CD4-positive, alpha-beta T cell treated with Interleukin-10 for 1 hour (primary cell): ENCODE data around the gene SPPL3.

Source experiments
- DNase-seq: peaks from one replicate; pipeline ENCODE4 v3.0.0-alpha.2; 2020

Gene SPPL3

GRCh38 chr12:120872487-120872886 is 31.7 kb downstream of the SPPL3 start:
- no peak for DNase-seq

- no peak for DNase-seq
Measured at GRCh38 chr12:120870415-120870814, 33.7 kb downstream of the SPPL3 start.

- no peak for DNase-seq
Measured at GRCh38 chr12:120869376-120869775, 34.8 kb downstream of the SPPL3 start.

- DNase-seq = no peak
Measured at GRCh38 chr12:120866108-120866507, 38.0 kb downstream of the SPPL3 start.

GRCh38 chr12:120865098-120865497 is 39.1 kb downstream of the SPPL3 start:
- DNase-seq = no peak

- DNase-seq = no peak
Measured at GRCh38 chr12:120862664-120863063, 41.5 kb downstream of the SPPL3 start.

GRCh38 chr12:120861074-120861795 is 42.9 kb downstream of the SPPL3 start:
- DNase-seq = no peak

GRCh38 chr12:120858306-120859088 is 45.7 kb downstream of the SPPL3 start:
- DNase-seq = no peak

GRCh38 chr12:120856980-120857379 is 47.2 kb downstream of the SPPL3 start:
- DNase-seq = peak; percentile 33

- no peak for DNase-seq
Measured at GRCh38 chr12:120855823-120856588, 48.2 kb downstream of the SPPL3 start.

GRCh38 chr12:120854804-120855203 is 49.4 kb downstream of the SPPL3 start:
- DNase-seq = no peak

GRCh38 chr12:120853188-120853587 is 51.0 kb downstream of the SPPL3 start:
- DNase-seq = no peak

GRCh38 chr12:120851944-120852343 is 52.2 kb downstream of the SPPL3 start:
- no peak for DNase-seq

GRCh38 chr12:120851444-120851843 is 52.7 kb downstream of the SPPL3 start:
- DNase-seq = no peak

- DNase-seq = no peak
Measured at GRCh38 chr12:120849765-120850164, 54.4 kb downstream of the SPPL3 start.

- DNase-seq = no peak
Measured at GRCh38 chr12:120847814-120848213, 56.3 kb downstream of the SPPL3 start.

GRCh38 chr12:120847392-120847791 is 56.8 kb downstream of the SPPL3 start:
- no peak for DNase-seq

GRCh38 chr12:120846721-120847120 is 57.4 kb downstream of the SPPL3 start:
- no peak for DNase-seq

- no peak for DNase-seq
Measured at GRCh38 chr12:120845696-120846095, 58.5 kb downstream of the SPPL3 start.

GRCh38 chr12:120844768-120845449 is 59.2 kb downstream of the SPPL3 start:
- DNase-seq = no peak

- DNase-seq = no peak
Measured at GRCh38 chr12:120844297-120844696, 59.9 kb downstream of the SPPL3 start.

GRCh38 chr12:120843472-120843871 is 60.7 kb downstream of the SPPL3 start:
- no peak for DNase-seq

GRCh38 chr12:120842595-120842994 is 61.6 kb downstream of the SPPL3 start:
- DNase-seq = no peak
